IMR-90 (cell line): ENCODE measurements around the gene LAMC2. TPM values are rescaled to one million over a fixed set of nuclear protein-coding genes. Genes with fewer than 3 reads are reported as not detected.

Experiments used
- ATAC-seq: fragments of 200-7000 bp; cut with Tn5 transposase; 2 replicates; pipeline ENCODE4 v1.9.1; 2020; ENCODE audit warnings: low read depth, mild to moderate bottlenecking, moderate library complexity
- BruUV-seq: library from RNA; stranded (reverse); fragments of 400-500 nt; replicated peaks from 2 replicates; lab custom pipeline; 2021; lab: Mats Ljungman, UMichigan
- CTCF ChIA-PET: fragments of 300-600 bp; formaldehyde crosslinking; extraction: SDS; loops from one replicate; lab custom pipeline; 2021; ENCODE audit warnings: antibody characterized with exemption; lab: Yijun Ruan, JAX
- POLR2A ChIA-PET: fragments of 300-600 bp; sonication (Branson Sonifier 250); formaldehyde crosslinking; loops from one replicate; lab custom pipeline; 2022; ENCODE audit warnings: antibody characterized with exemption; ENCODE audit not compliant: unreplicated experiment; lab: Charles Lee
- DNase-seq: peaks from one replicate; pipeline ENCODE4 v3.0.0; 2013
- H2AFZ ChIP-seq: replicated peaks from 2 replicates; pipeline ENCODE3; 2013; ENCODE audit warnings: low read length, mild to moderate bottlenecking; ENCODE audit not compliant: poor library complexity
- H2AK5ac ChIP-seq: 2 replicates; pipeline ENCODE4 v1.6.1; 2013; ENCODE audit warnings: low read depth, low read length, inconsistent platforms
- H2AK9ac ChIP-seq: replicated peaks from 2 replicates; pipeline ENCODE3; 2013; ENCODE audit warnings: mild to moderate bottlenecking, low read depth, low read length, moderate library complexity; ENCODE audit not compliant: poor library complexity
- H2BK120ac ChIP-seq: 2 replicates; pipeline ENCODE4 v1.6.1; 2013; ENCODE audit warnings: low read depth, low read length, inconsistent platforms
- H2BK15ac ChIP-seq: 3 replicates; pipeline ENCODE4 v1.6.1; 2013; ENCODE audit warnings: low read depth, low read length, inconsistent platforms
- H2BK20ac ChIP-seq: 2 replicates; pipeline ENCODE4 v1.6.1; 2013; ENCODE audit warnings: low read depth, mild to moderate bottlenecking, inconsistent platforms, low read length, moderate library complexity
- H2BK5ac ChIP-seq: 2 replicates; pipeline ENCODE4 v1.6.1; 2013; ENCODE audit warnings: mild to moderate bottlenecking, low read depth, low read length, inconsistent platforms; ENCODE audit not compliant: poor library complexity, severe bottlenecking
- H3K14ac ChIP-seq: replicated peaks from 2 replicates; pipeline ENCODE4 v1.6.1; 2013; ENCODE audit warnings: low read depth, low read length, inconsistent platforms
- H3K18ac ChIP-seq: 2 replicates; pipeline ENCODE4 v1.6.1; 2013; ENCODE audit warnings: low read depth, low read length, control low read depth
- H3K23ac ChIP-seq: 2 replicates; pipeline ENCODE4 v1.6.1; 2013; ENCODE audit warnings: low read depth, low read length, inconsistent platforms
- H3K27ac ChIP-seq: 2 replicates; pipeline ENCODE4 v1.5.1; 2013; ENCODE audit warnings: mild to moderate bottlenecking, control low read depth, low read length; ENCODE audit not compliant: insufficient read depth
- H3K27me3 ChIP-seq: 2 replicates; pipeline ENCODE4 v1.6.1; 2013; ENCODE audit warnings: low read length; ENCODE audit not compliant: control insufficient read depth, insufficient read depth
- H3K36me3 ChIP-seq: 2 replicates; pipeline ENCODE4 v1.6.1; 2013; ENCODE audit warnings: low read length, mixed read lengths; ENCODE audit not compliant: control insufficient read depth, insufficient read depth
- H3K4ac ChIP-seq: 2 replicates; pipeline ENCODE4 v1.6.1; 2013; ENCODE audit warnings: low read depth, low read length, inconsistent platforms
- H3K4me1 ChIP-seq: 2 replicates; pipeline ENCODE4 v1.6.1; 2013; ENCODE audit warnings: low read length, mixed read lengths; ENCODE audit not compliant: control insufficient read depth, insufficient read depth
- H3K4me2 ChIP-seq: 2 replicates; pipeline ENCODE4 v1.6.1; 2013; ENCODE audit warnings: low read depth, mild to moderate bottlenecking, control low read depth, low read length, moderate library complexity
- H3K4me3 ChIP-seq: 2 replicates; pipeline ENCODE4 v1.5.1; 2013; ENCODE audit warnings: low read depth, mild to moderate bottlenecking, control low read depth, low read length, moderate library complexity; ENCODE audit not compliant: insufficient read depth
- H3K56ac ChIP-seq: 2 replicates; pipeline ENCODE4 v1.6.1; 2013; ENCODE audit warnings: low read length, inconsistent platforms; ENCODE audit not compliant: insufficient read depth; ENCODE audit errors: extremely low read depth
- H3K79me1 ChIP-seq, 2 experiments: 2 replicates each; pipeline ENCODE4 v1.6.1; 2013; ENCODE audit warnings: low read length in 2 of 2, inconsistent platforms in 1 of 2, low read depth in 1 of 2
- H3K9ac ChIP-seq: 2 replicates; pipeline ENCODE4 v1.6.1; 2013; ENCODE audit warnings: low read depth, low read length, control low read depth
- H3K9me1 ChIP-seq: 2 replicates; pipeline ENCODE4 v1.6.1; 2013; ENCODE audit warnings: low read length, inconsistent platforms; ENCODE audit not compliant: insufficient read depth
- H3K9me3 ChIP-seq: 2 replicates; pipeline ENCODE4 v1.6.1; 2013; ENCODE audit warnings: low read length; ENCODE audit not compliant: control insufficient read depth, insufficient read depth
- H4K20me1 ChIP-seq: 2 replicates; pipeline ENCODE4 v1.6.1; 2013; ENCODE audit warnings: low read length, inconsistent platforms; ENCODE audit not compliant: insufficient read depth
- H4K5ac ChIP-seq: 2 replicates; pipeline ENCODE4 v1.6.1; 2013; ENCODE audit warnings: mild to moderate bottlenecking, low read depth, low read length, control low read depth
- H4K8ac ChIP-seq, 2 experiments: 2 replicates each; pipeline ENCODE4 v1.6.1; 2013; ENCODE audit warnings: low read depth in 2 of 2, low read length in 2 of 2, control low read depth in 1 of 2, inconsistent platforms in 1 of 2
- H4K91ac ChIP-seq: 2 replicates; pipeline ENCODE4 v1.6.1; 2013; ENCODE audit warnings: low read depth, low read length, inconsistent platforms; ENCODE audit not compliant: insufficient read depth
- BHLHE40 ChIP-seq: fragments of 150-350 bp; IDR thresholded peaks from 2 replicates; pipeline ENCODE4 v1.6.1; 2016; ENCODE audit warnings: mild to moderate bottlenecking, low read depth, low read length
- CEBPB ChIP-seq: IDR thresholded peaks from 2 replicates; pipeline ENCODE4 v1.6.1; 2012; ENCODE audit warnings: low read depth, low read length, improper control_type of control experiment
- CTCF ChIP-seq: conservative IDR thresholded peaks from 2 replicates; pipeline ENCODE4 v1.5.1; 2012; ENCODE audit warnings: mild to moderate bottlenecking, low read depth, low read length, improper control_type of control experiment
- ELK1 ChIP-seq: fragments of 150-350 bp; IDR thresholded peaks from 2 replicates; pipeline ENCODE4 v1.6.1; 2016; ENCODE audit warnings: low read depth, mild to moderate bottlenecking, low read length, moderate library complexity, borderline replicate concordance
- FOS ChIP-seq: fragments of 150-350 bp; IDR thresholded peaks from 2 replicates; pipeline ENCODE4 v1.6.1; 2016; ENCODE audit warnings: low read depth, low read length
- MAFK ChIP-seq: IDR thresholded peaks from 2 replicates; pipeline ENCODE4 v1.6.1; 2012; ENCODE audit warnings: low read depth, low read length, improper control_type of control experiment
- MAZ ChIP-seq: IDR thresholded peaks from 2 replicates; pipeline ENCODE4 v1.6.1; 2012; ENCODE audit warnings: low read depth, mild to moderate bottlenecking, low read length, improper control_type of control experiment, moderate library complexity, borderline replicate concordance
- MXI1 ChIP-seq: IDR thresholded peaks from 2 replicates; pipeline ENCODE4 v1.6.1; 2012; ENCODE audit warnings: low read depth, mild to moderate bottlenecking, low read length, moderate library complexity, borderline replicate concordance
- NFE2L2 ChIP-seq: fragments of 150-350 bp; IDR thresholded peaks from 2 replicates; pipeline ENCODE4 v1.6.1; 2016; ENCODE audit warnings: low read depth, mild to moderate bottlenecking, low read length
- POLR2A ChIP-seq: IDR thresholded peaks from 2 replicates; pipeline ENCODE4 v1.6.1; 2012; ENCODE audit warnings: mild to moderate bottlenecking, low read depth, low read length
- RAD21 ChIP-seq: IDR thresholded peaks from 2 replicates; pipeline ENCODE4 v1.6.1; 2012; ENCODE audit warnings: low read length, improper control_type of control experiment
- RCOR1 ChIP-seq: IDR thresholded peaks from 2 replicates; pipeline ENCODE4 v1.6.1; 2012; ENCODE audit warnings: mild to moderate bottlenecking, low read length, improper control_type of control experiment; ENCODE audit not compliant: insufficient replicate concordance
- RFX5 ChIP-seq: IDR thresholded peaks from 2 replicates; pipeline ENCODE4 v1.8.0; 2012; ENCODE audit warnings: low read depth, mild to moderate bottlenecking, low read length, moderate library complexity
- SMC3 ChIP-seq: fragments of 150-350 bp; IDR thresholded peaks from 2 replicates; pipeline ENCODE4 v1.6.1; 2016; ENCODE audit warnings: low read depth, mild to moderate bottlenecking, antibody characterized with exemption, low read length, moderate library complexity
- USF2 ChIP-seq: fragments of 150-350 bp; IDR thresholded peaks from 2 replicates; pipeline ENCODE4 v1.6.1; 2017; ENCODE audit warnings: mild to moderate bottlenecking, antibody characterized with exemption, low read length, low read depth
- WGBS, 2 experiments: methylation state at CpG; one replicate each; pipeline versions ENCODE4 v1.1.5 to v1.1.7; 2013; ENCODE audit warnings: missing lambda C conversion rate in 2 of 2; ENCODE audit not compliant: insufficient read length in 1 of 2; ENCODE audit errors: extremely low coverage in 2 of 2; 5-methylcytosine and 5-hydroxymethylcytosine counted together
- dilution Hi-C: fragments of 300-500 bp; cut with HindIII; formaldehyde crosslinking; loops from one replicate; pipeline ENCODE4 v1.14.3; 2018; ENCODE audit warnings: low sequenced_read_pairs; ENCODE audit not compliant: unreplicated experiment
- in situ Hi-C: fragments of 300-500 bp; cut with MboI; formaldehyde crosslinking; loops from 3 replicates; pipeline ENCODE4 v1.14.3; 2019; ENCODE audit warnings: low sequenced_read_pairs, inconsistent platforms, mixed read lengths
- intact Hi-C: fragments of 100-400 bp; cut with micrococcal nuclease; formaldehyde crosslinking; loops from 2 replicates; pipeline ENCODE4 v1.10.0; 2022
- polyA plus RNA-seq, 3 experiments: library from polyadenylated mRNA; depleted of rRNA; stranded (reverse); fragments of >200 nt; gene quantifications; 2 replicates each; pipeline ENCODE4 v1.2.3, GENCODE V29; 2012; ENCODE audit warnings: low replicate concordance in 1 of 3
- total RNA-seq: library from RNA; depleted of rRNA; stranded (reverse); fragments of >200 nt; gene quantifications from 2 replicates; pipeline ENCODE4 v1.2.3, GENCODE V29; 2012

The LAMC2 gene
- total and polyA plus RNA-seq, 2 of the 4 experiments (the other 2 are of a cell fraction): 2.3 to 2.8 TPM

GRCh38 chr1:183279835-183280234, 93.8 kb downstream of the LAMC2 start:
- WGBS, 2 experiments: 48% methylated on average over 5 of the region's 6 CpGs; no CpG with 5 or more reads in 1 of the 2 experiments
- peak overlapping the region; percentile 92 to 98 for H4K8ac ChIP-seq
- peak overlapping the region; percentile 98; the same call in 2 of the 3 replicates for H2BK15ac ChIP-seq
- in situ Hi-C loops (loop anchor here (10.0 kb wide), 1 partner anchor 345 kb away; no protein-coding TSS in a partner anchor), dilution Hi-C loops (no loop called here), intact Hi-C loops (loop anchor here (2.0 to 5.0 kb wide), 4 partner anchors 133 to 407 kb away; partner anchors contain the start of gene SMG7)
- H3K36me3 ChIP-seq: no peaks in the 10 kb centered on the region
- peak overlapping the region; percentile 99 for H2BK20ac ChIP-seq
- H3K4ac ChIP-seq: peak overlapping the region; percentile 100
- no peaks in the 10 kb centered on the region for H3K27me3 ChIP-seq
- H3K9me3 ChIP-seq: no peaks in the 10 kb centered on the region
- no TSS peak for BruUV-seq
- peak overlapping the region; percentile 90 for H2AFZ ChIP-seq
- H3K4me3 ChIP-seq: no peak overlapping the region
- peak overlapping the region; percentile 99 for H3K23ac ChIP-seq
- peak overlapping the region; percentile 99 for H2BK5ac ChIP-seq
- peaks cover 26% of the 10 kb centered on the region for H3K4me1 ChIP-seq
- H3K9me1 ChIP-seq: peaks cover 26% of the 10 kb centered on the region
- H4K91ac ChIP-seq: peak overlapping the region; percentile 98
- H4K20me1 ChIP-seq: no peaks in the 10 kb centered on the region; the same call in 1 of the 2 replicates
- H3K27ac ChIP-seq: peak overlapping the region; percentile 88
- CTCF ChIA-PET: interaction anchor here (0.6 kb wide), 1 partner anchor 241 kb away, joined by 3 read pairs; no protein-coding TSS in a partner anchor
- H4K5ac ChIP-seq: peak overlapping the region; percentile 98
- peaks cover 0 to 28% of the 10 kb centered on the region in 2 experiments; a peak in 2 of 4 replicates for H3K79me1 ChIP-seq
- peak; percentile 88 for DNase-seq
- peak overlapping the region; percentile 77; the same call in 1 of the 2 replicates for H3K56ac ChIP-seq
- POLR2A ChIA-PET: no interaction called here
- peak overlapping the region; percentile 100 for H3K14ac ChIP-seq
- peak overlapping the region; percentile 10; the same call in 1 of the 2 replicates for H3K4me2 ChIP-seq
- no peak overlapping the region for H3K9ac ChIP-seq
- peak overlapping the region; percentile 96 for H2AK5ac ChIP-seq
- ATAC-seq: peak; percentile 46
- peak overlapping the region; percentile 84 for H2AK9ac ChIP-seq
- H2BK120ac ChIP-seq: peak overlapping the region; percentile 99
- H3K18ac ChIP-seq: peak overlapping the region; percentile 97
- TF ChIP-seq SMC3 (peak; percentile 23; the same call in 1 of the 2 replicates), NFE2L2 (peak; percentile 58; the same call in 1 of the 2 replicates), FOS (peak; percentile 81), CTCF (no peak), CEBPB (peak; percentile 99), POLR2A (no peak), RCOR1 (peak; percentile 38), BHLHE40 (peak; percentile 43), MAFK (0 out of 2 replicates have a peak, but pooled peaks have one; percentile 37), MXI1 (peak; percentile 42; the same call in 1 of the 2 replicates), ELK1 (no peak), RFX5 (no peak), MAZ (peak; percentile 66), USF2 (no peak), RAD21 (no peak; the same call in 1 of the 2 replicates)
